Neutrophil (primary cell): ENCODE results near the gene MUC5B.

Experiments used
- H3K27ac ChIP-seq: fragments of 200-600 bp; sonication (generic); 2 replicates; pipeline ENCODE4 v1.5.1; 2016; ENCODE audit warnings: mild to moderate bottlenecking, moderate library complexity
- H3K27me3 ChIP-seq: fragments of 200-600 bp; sonication (generic); 2 replicates; pipeline ENCODE4 v1.6.0; 2016; ENCODE audit warnings: mild to moderate bottlenecking
- H3K36me3 ChIP-seq: fragments of 200-600 bp; sonication (generic); 2 replicates; pipeline ENCODE4 v1.5.1; 2017
- H3K4me1 ChIP-seq, 2 experiments: fragments of 200-600 bp in 1 of 2; sonication (generic) in 1 of 2; 1 replicate in 1 of 2; 2 replicates in 1 of 2; pipeline versions ENCODE4 v1.5.1 to v1.6.1; 2013 to 2016; ENCODE audit warnings: low read depth in 1 of 2, low read length in 1 of 2, mild to moderate bottlenecking in 1 of 2, moderate library complexity in 1 of 2; ENCODE audit not compliant: control insufficient read depth in 1 of 2, insufficient read depth in 1 of 2
- H3K4me3 ChIP-seq, 2 experiments: fragments of 200-600 bp in 1 of 2; sonication (generic) in 1 of 2; 1 replicate in 1 of 2; 2 replicates in 1 of 2; pipeline ENCODE4 v1.5.1; 2013 to 2016; ENCODE audit warnings: low read depth in 1 of 2, low read length in 1 of 2, mild to moderate bottlenecking in 1 of 2, moderate library complexity in 1 of 2
- H3K9me3 ChIP-seq: fragments of 200-600 bp; sonication (generic); 2 replicates; pipeline ENCODE4 v1.5.1; 2016
- TF ChIP-seq, protein P1 (sequence below): fragments of 200-600 bp; sonication (generic); IDR thresholded peaks from 2 replicates; pipeline ENCODE4 v1.5.1; 2016; ENCODE audit warnings: antibody characterized with exemption

The MUC5B gene

DNA sequence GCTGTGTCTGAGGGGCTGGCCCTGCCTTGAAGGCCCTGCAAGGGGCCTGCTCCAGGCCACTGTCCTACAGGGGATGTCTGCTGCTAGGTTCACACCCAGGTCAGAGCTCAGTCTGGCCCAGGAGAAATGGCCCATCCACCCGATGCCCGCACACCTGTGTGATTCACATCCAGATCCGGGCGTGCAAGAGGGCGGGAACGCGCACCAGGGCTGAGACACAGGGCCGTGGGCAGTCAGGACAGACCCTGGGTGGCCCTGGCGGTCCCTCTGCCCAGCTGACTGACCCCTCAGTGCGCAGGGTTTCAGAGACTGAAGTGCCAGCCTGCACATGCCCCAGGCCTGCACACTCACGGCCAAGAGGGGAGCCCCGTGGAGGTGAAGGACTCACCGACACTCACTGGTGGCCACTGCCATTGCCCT, 79.2 kb downstream of the MUC5B start:
- Histone ChIP-seq H3K36me3 (peaks cover 31% of the 10 kb centered on the region), H3K27ac (peak overlapping the region; percentile 36), H3K9me3 (no peaks in the 10 kb centered on the region), H3K4me1 (peaks cover 57 to 66% of the 10 kb centered on the region in 2 experiments), H3K27me3 (no peaks in the 10 kb centered on the region), H3K4me3 (no peak overlapping the region)
- TF ChIP-seq, protein P1, sequence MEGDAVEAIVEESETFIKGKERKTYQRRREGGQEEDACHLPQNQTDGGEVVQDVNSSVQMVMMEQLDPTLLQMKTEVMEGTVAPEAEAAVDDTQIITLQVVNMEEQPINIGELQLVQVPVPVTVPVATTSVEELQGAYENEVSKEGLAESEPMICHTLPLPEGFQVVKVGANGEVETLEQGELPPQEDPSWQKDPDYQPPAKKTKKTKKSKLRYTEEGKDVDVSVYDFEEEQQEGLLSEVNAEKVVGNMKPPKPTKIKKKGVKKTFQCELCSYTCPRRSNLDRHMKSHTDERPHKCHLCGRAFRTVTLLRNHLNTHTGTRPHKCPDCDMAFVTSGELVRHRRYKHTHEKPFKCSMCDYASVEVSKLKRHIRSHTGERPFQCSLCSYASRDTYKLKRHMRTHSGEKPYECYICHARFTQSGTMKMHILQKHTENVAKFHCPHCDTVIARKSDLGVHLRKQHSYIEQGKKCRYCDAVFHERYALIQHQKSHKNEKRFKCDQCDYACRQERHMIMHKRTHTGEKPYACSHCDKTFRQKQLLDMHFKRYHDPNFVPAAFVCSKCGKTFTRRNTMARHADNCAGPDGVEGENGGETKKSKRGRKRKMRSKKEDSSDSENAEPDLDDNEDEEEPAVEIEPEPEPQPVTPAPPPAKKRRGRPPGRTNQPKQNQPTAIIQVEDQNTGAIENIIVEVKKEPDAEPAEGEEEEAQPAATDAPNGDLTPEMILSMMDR, result no peak

DNA sequence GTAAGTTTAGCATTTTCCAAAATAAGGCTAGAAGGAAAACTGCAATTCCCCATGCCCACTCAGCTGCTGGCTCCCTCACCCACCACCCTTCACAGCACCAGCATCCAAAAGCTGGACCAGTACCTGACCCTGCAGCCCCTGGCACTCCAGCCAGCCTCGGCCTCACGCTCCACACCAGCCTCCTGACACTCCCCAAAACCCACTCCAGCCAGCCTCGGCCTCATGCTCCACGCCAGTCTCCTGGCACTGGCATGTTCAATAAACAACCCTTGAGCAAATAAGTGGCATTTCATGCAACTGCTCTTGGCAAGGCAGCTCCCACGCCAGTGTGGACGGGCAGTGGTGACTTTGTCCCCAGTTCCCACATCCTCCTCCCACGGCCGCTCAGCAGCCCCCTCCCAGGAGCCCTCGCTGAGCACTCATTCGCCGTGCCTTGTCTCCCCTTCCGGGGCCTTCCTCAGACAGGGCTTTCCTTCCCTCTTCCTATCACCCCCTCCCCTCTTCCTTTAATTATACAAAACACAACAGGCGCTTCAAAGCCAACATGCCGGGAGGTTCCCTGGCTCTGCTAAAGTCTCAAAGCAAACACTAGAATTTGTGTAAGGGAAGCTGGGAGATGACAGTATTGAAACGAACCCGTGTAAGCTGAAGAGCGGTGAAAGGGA, 79.7 kb downstream of the MUC5B start:
- Histone ChIP-seq H3K36me3 (peaks cover 31% of the 10 kb centered on the region), H3K4me3 (no peak overlapping the region), H3K9me3 (no peaks in the 10 kb centered on the region), H3K27ac (peak overlapping the region; percentile 36), H3K4me1 (peaks cover 60 to 69% of the 10 kb centered on the region in 2 experiments), H3K27me3 (no peaks in the 10 kb centered on the region)
- TF ChIP-seq, protein P1, result no peak

DNA sequence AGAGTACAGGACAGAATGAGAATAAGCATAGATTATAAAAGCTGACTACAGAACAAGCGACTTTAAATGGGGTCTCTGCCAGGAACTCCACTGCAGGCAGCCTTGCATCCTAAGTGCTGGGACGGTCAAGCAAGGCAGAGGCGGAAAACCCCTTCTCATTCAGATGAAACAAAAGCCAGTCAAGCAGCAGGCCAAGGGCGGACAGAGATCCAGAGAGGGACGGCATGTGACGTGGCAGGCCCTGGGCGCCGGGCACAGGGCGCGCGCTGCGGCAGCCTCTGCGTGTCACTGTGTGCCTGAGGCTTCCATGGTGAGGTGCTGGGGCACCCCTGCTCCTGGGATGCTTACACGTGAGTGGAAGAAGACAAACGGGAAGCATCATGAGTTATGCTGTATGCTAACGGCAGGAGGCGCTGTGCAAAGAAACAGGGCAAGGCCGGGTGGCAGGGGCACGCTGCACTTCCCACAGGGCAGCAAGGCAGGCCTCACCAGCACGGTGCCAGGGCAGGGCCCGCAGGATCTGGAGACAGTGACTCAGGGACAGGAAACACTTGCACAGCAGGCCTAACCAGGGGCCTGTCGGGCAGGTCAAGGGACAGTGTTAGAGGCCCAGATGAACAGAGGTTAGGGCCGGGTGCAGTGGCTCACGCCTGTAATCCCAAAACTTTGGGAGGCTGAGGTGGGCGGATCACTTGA, 80.4 kb downstream of the MUC5B start:
- peaks cover 24% of the 10 kb centered on the region for H3K36me3 ChIP-seq

DNA sequence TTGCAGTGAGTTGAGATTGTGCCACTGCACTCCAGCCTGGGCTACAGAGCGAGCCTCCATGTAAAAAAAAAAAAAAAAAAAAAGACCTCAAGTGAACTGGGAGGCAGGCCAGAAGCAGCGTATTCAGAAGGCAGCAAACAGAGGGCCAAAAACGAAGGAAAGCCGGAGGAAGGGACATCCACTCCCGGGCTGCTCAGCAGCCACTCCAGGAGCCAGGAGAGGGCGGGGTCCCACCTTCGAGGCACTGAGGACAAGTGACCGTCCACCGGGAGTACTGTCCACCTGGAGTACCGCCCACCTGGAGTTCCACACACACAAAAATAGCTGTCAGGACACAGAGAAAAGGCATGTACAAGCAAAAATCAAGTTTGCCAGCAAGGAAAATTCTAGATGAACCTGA, 81.1 kb downstream of the MUC5B start:
- Histone ChIP-seq H3K36me3 (peaks cover 23% of the 10 kb centered on the region), H3K4me1 (peaks cover 60 to 68% of the 10 kb centered on the region in 2 experiments), H3K4me3 (no peak overlapping the region), H3K27ac (no peak overlapping the region), H3K9me3 (no peaks in the 10 kb centered on the region), H3K27me3 (no peaks in the 10 kb centered on the region)
- TF ChIP-seq, protein P1, result no peak

More for the DNA sequence above, 80.4 kb downstream of the MUC5B start:
- TF ChIP-seq, protein P1, result no peak
- Histone ChIP-seq H3K9me3 (no peaks in the 10 kb centered on the region), H3K4me3 (no peak overlapping the region), H3K27me3 (no peaks in the 10 kb centered on the region), H3K27ac (no peak overlapping the region), H3K4me1 (peaks cover 60 to 69% of the 10 kb centered on the region in 2 experiments)

DNA sequence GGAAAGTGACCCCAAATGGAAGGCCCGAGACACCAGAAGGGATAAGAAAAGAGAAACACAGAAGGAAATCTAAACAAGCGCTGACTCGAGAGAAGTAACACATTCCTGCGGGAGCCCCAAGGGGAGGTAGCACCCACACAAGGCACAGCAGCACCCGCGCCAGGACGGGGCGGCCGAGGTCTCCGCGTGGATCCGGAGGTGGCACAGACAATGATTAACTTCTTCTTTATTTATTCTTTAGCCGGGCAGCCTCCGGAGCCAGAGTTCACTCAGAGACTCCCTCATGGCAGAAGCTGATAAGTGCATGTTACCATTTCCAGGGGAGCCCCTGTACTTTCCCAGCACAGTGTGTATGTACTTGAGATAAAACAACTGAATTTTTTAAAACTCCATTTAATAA, 81.5 kb downstream of the MUC5B start:
- H3K36me3 ChIP-seq, result peaks cover 23% of the 10 kb centered on the region
- H3K27ac ChIP-seq, result no peak overlapping the region
- H3K27me3 ChIP-seq, result no peaks in the 10 kb centered on the region
- H3K4me1 ChIP-seq, result peaks cover 56 to 64% of the 10 kb centered on the region in 2 experiments
- no peaks in the 10 kb centered on the region for H3K9me3 ChIP-seq
- TF ChIP-seq, protein P1, result no peak
- no peak overlapping the region for H3K4me3 ChIP-seq
